Measurements from ENCODE around the gene PEX6. TPM values are rescaled to one million over a fixed set of nuclear protein-coding genes. Genes with fewer than 3 reads are reported as not detected.

Gene PEX6
- total RNA-seq, 4 donors from 2014 or later = 17.2 to 50.0 (median 33.2) TPM

DNA sequence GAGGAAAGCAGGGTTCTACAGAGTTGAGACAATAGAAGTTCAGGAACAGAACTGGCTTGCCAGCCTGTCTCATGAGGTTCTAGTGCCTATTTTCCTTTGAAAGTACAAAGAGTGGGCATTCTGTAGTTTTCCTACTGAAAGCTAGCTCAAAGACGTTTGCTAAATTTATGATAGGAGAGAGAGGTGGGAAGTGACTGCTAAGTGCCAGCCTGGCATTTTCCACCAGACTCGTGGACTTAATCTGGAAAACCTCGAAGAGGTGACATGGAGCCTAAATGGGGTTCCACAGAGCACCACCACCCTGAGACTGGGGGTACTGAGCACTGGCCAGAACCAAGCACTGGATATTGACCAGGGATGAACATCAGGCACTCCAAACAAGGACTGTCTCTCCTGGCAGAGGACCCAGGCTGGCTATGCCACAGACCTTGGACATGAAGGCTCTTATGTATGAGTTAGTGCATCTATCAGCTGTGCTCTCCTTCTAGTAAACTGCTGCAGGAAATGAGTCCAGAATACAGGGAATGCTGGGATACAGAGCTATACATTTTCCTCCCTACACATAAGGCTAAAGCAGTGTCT is 7.1 kb downstream of the PEX6 start:
- peaks cover 0 to 7% (median 5%) of the 10 kb centered on the region in 4 donors for H3K4me1 ChIP-seq
- no peak overlapping the region for H3K4me3 ChIP-seq
- H3K27me3 ChIP-seq = no peaks in the 10 kb centered on the region
- intact Hi-C loops (cut with DNase I; ENCODE audit: low total_unique reads) (no loop called here), in situ Hi-C loops (cut with MboI; ENCODE audit: low pct_ligation_motif_present in 1 of 4, low pct_unique_long_range_greater_than_20kb in 1 of 4, low sequenced_read_pairs in 3 of 4) (no loop called here)
- no peaks in the 10 kb centered on the region for H3K36me3 ChIP-seq
- DNase-seq = no peak
- no peaks in the 10 kb centered on the region for H3K9me3 ChIP-seq
- H3K27ac ChIP-seq = no peak overlapping the region
- TF ChIP-seq, protein P1, sequence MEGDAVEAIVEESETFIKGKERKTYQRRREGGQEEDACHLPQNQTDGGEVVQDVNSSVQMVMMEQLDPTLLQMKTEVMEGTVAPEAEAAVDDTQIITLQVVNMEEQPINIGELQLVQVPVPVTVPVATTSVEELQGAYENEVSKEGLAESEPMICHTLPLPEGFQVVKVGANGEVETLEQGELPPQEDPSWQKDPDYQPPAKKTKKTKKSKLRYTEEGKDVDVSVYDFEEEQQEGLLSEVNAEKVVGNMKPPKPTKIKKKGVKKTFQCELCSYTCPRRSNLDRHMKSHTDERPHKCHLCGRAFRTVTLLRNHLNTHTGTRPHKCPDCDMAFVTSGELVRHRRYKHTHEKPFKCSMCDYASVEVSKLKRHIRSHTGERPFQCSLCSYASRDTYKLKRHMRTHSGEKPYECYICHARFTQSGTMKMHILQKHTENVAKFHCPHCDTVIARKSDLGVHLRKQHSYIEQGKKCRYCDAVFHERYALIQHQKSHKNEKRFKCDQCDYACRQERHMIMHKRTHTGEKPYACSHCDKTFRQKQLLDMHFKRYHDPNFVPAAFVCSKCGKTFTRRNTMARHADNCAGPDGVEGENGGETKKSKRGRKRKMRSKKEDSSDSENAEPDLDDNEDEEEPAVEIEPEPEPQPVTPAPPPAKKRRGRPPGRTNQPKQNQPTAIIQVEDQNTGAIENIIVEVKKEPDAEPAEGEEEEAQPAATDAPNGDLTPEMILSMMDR (IDR thresholded peaks at IDR 0.05) = no peak
- no peak for TF ChIP-seq POLR2A (IDR thresholded peaks at IDR 0.05)
- TF ChIP-seq EP300 (IDR thresholded peaks at IDR 0.05; ENCODE audit: low read depth) = no peak
- TF ChIP-seq POLR2AphosphoS5 (IDR thresholded peaks at IDR 0.05) = no peak
- WGBS, 2 donors (ENCODE audit: low coverage in 1 of 2) = 84% methylated on average over 3 of the region's 3 CpGs; no CpG with 5 or more reads in 1 of the 2 donors

DNA sequence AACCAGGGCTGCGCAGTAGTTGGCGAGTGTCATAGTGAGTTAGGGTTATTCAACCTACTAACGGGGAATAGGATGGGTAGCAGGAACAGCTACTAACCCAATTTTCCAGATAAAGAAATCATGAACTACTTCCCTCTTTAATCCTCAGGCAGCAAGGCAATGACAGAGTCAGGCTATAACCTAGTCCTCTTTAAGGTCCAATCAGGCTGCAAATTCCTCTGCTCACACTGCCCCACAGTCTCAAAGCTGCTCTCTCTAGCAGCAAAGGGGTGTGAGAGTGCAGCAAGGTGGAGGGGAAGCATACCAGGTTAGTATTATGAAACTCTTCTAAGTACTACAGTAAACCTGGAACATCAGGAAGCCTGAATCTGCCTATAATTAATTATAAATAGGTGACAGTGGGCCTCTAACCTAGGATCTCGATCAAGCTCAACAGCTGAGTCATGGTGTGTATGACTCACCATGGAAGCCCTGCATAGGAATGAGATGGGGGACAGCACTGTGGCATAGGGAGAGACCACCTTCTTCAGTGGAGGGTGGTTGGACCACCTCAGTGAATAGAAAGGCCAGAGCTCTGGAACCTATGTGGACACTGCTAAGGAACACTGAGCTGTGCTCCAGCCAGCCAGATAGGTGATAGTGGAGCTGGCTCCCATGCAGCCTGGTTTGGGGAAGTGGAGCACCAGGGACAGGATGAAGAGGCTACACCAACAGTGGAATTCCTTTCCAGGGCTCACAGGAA is 7.9 kb downstream of the PEX6 start:
- Histone ChIP-seq H3K9me3 (no peaks in the 10 kb centered on the region), H3K36me3 (peaks cover 0 to 4% (median 0%) of the 10 kb centered on the region in 4 donors), H3K4me3 (no peak overlapping the region), H3K4me1 (peaks cover 0 to 4% (median 0%) of the 10 kb centered on the region in 4 donors), H3K27me3 (no peaks in the 10 kb centered on the region), H3K27ac (no peak overlapping the region)
- intact Hi-C loops (cut with DNase I; ENCODE audit: low total_unique reads) = no loop called here
- TF ChIP-seq, protein P1 (IDR thresholded peaks at IDR 0.05) = no peak
- no peak for TF ChIP-seq EP300 (IDR thresholded peaks at IDR 0.05; ENCODE audit: low read depth)
- no peak for TF ChIP-seq POLR2AphosphoS5 (IDR thresholded peaks at IDR 0.05)
- TF ChIP-seq POLR2A (IDR thresholded peaks at IDR 0.05) = no peak
- in situ Hi-C loops (cut with MboI; ENCODE audit: low pct_ligation_motif_present in 1 of 4, low pct_unique_long_range_greater_than_20kb in 1 of 4, low sequenced_read_pairs in 3 of 4) = no loop called here
- 87% methylated on average over 4 of the region's 4 CpGs; no CpG with 5 or more reads in 1 of the 2 donors for WGBS, 2 donors (ENCODE audit: low coverage in 1 of 2)
- DNase-seq = no peak

DNA sequence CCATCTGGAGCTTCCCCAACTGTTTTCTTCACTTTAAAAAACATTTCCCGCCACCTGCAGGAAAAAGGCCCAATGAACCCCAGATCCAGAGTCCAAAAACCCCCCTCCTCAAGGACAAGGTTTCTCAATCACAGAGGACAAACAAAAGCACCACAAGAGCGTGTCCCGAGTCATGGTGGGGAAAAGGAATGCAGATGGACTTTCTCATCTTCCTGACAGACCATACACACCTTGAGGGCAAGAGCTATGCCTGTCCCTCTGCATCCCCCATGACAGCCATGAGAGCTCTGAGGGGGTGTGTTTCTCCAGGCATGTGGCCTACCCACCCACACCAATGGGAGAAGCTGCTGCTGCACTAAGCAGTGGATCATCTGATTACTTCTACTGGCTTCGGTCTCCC is 9.0 kb downstream of the PEX6 start:
- in situ Hi-C loops (cut with MboI; ENCODE audit: low pct_ligation_motif_present in 1 of 4, low pct_unique_long_range_greater_than_20kb in 1 of 4, low sequenced_read_pairs in 3 of 4) = no loop called here
- Histone ChIP-seq H3K27ac (no peak overlapping the region), H3K9me3 (no peaks in the 10 kb centered on the region), H3K27me3 (no peaks in the 10 kb centered on the region), H3K4me1 (peaks cover 0 to 4% (median 0%) of the 10 kb centered on the region in 4 donors), H3K4me3 (no peak overlapping the region), H3K36me3 (peaks cover 0 to 6% (median 3%) of the 10 kb centered on the region in 4 donors)
- WGBS, 2 donors (ENCODE audit: low coverage in 1 of 2) = 67 to 94% methylated on average over 1 to 4 of the region's 4 CpGs
- no peak for TF ChIP-seq POLR2AphosphoS5 (IDR thresholded peaks at IDR 0.05)
- TF ChIP-seq EP300 (IDR thresholded peaks at IDR 0.05; ENCODE audit: low read depth) = no peak
- TF ChIP-seq, protein P1 (IDR thresholded peaks at IDR 0.05) = no peak
- no peak for TF ChIP-seq POLR2A (IDR thresholded peaks at IDR 0.05)
- no peak for DNase-seq
- intact Hi-C loops (cut with DNase I; ENCODE audit: low total_unique reads) = no loop called here

DNA sequence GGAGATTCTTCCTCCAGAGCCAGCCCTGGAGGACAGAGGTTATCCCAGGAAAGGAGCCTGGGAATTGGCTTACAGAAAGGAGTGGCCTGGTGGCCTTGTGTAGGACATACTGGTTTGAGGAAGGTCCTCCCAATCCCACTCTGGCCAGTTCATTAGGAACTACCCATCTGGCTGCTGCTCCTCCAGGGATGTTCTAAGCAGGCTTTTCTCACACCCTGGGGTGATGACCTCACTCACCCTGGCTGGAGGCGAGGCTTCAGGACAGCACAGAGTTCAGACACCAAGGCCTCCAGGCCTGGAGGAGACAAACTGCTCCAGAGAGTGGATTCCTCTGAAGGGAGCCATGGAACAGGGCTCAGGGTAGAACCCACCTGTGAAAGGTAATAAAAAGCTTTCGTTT is 9.6 kb downstream of the PEX6 start:
- peaks cover 0 to 11% (median 5%) of the 10 kb centered on the region in 4 donors for H3K36me3 ChIP-seq

More for the DNA sequence above, 9.6 kb downstream of the PEX6 start:
- Histone ChIP-seq H3K9me3 (no peaks in the 10 kb centered on the region), H3K27ac (no peak overlapping the region), H3K27me3 (no peaks in the 10 kb centered on the region), H3K4me3 (no peak overlapping the region), H3K4me1 (peaks cover 0 to 4% (median 0%) of the 10 kb centered on the region in 4 donors)
- intact Hi-C loops (cut with DNase I; ENCODE audit: low total_unique reads) (no loop called here), in situ Hi-C loops (cut with MboI; ENCODE audit: low pct_ligation_motif_present in 1 of 4, low pct_unique_long_range_greater_than_20kb in 1 of 4, low sequenced_read_pairs in 3 of 4) (no loop called here)
- WGBS, 2 donors (ENCODE audit: low coverage in 1 of 2) = 91% methylated on average over 2 of the region's 2 CpGs; no CpG with 5 or more reads in 1 of the 2 donors
- TF ChIP-seq, protein P1 (IDR thresholded peaks at IDR 0.05) = no peak
- TF ChIP-seq EP300 (IDR thresholded peaks at IDR 0.05; ENCODE audit: low read depth) = no peak
- no peak for TF ChIP-seq POLR2A (IDR thresholded peaks at IDR 0.05)
- no peak for TF ChIP-seq POLR2AphosphoS5 (IDR thresholded peaks at IDR 0.05)
- DNase-seq = no peak
